ENCODE results near the gene KPNA6. TPM values are rescaled to one million over a fixed set of nuclear protein-coding genes. Genes with fewer than 3 reads are reported as not detected.

The KPNA6 gene
- total RNA-seq, 3 donors from 2014 or later (not counting 1 experiment from before 2014, with no cell fraction given): 48.6 to 59.0 (median 52.8) TPM

DNA sequence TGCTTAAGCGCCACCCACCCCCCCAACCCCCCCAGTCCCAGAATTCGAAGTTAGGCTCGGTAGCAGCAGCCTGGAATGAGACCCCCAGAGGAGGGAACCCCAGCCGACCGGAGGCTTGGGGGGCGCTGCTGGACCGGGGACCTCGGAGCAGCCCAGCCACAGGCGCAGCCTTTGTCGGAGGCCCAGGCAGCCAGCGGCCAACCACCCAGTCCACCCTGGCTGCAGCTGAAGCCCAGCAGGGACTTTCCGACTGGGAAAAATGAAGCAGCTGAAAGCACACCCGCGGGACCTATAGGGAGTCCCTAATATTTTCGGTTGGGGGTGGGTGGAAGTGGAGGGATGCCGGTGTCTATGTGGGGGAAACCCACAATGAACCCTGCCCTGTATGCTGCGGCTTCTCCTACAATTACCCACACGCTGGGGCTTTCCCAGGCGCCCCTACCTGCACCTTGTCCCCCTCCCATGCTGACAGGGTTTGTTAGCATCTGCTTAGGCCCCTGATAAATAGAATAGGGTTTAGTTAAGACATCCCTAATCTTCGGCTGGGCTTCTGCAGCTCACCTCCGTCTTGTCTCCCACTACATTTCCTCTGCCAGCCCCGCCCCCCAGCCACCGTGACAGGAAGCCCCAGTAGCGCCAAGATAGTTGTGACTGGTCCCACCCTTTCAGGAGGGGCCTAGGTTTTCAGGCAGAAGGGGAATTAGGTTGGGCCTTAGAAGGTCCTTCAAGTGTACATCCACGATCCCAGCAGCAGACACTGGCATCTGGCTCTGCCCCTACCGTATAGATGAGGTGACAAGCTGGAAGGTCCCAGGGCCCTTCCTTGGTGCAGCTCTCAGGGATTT, 93.4 kb downstream of the KPNA6 start:
- no peaks in the 10 kb centered on the region for H3K9me3 ChIP-seq (ENCODE audit: control insufficient read depth, insufficient read depth, low read length)
- H3K27ac ChIP-seq (ENCODE audit: low read length): peak overlapping the region; percentile 93
- intact Hi-C loops (cut with micrococcal nuclease): loop anchor here (1.0 to 5.0 kb wide), 4 partner anchors 21 to 211 kb away; partner anchors contain the start of genes EIF3I, TMEM234, TMEM39B and TXLNA
- peaks cover 69% of the 10 kb centered on the region for H3K4me1 ChIP-seq (ENCODE audit: control insufficient read depth, insufficient read depth, low read length)
- H3K27me3 Mint-ChIP-seq (ENCODE audit: low read depth in 2 of 2): no peaks in the 10 kb centered on the region
- peak overlapping the region; percentile 95 for H3K4me3 Mint-ChIP-seq
- TF ChIP-seq, protein P1, sequence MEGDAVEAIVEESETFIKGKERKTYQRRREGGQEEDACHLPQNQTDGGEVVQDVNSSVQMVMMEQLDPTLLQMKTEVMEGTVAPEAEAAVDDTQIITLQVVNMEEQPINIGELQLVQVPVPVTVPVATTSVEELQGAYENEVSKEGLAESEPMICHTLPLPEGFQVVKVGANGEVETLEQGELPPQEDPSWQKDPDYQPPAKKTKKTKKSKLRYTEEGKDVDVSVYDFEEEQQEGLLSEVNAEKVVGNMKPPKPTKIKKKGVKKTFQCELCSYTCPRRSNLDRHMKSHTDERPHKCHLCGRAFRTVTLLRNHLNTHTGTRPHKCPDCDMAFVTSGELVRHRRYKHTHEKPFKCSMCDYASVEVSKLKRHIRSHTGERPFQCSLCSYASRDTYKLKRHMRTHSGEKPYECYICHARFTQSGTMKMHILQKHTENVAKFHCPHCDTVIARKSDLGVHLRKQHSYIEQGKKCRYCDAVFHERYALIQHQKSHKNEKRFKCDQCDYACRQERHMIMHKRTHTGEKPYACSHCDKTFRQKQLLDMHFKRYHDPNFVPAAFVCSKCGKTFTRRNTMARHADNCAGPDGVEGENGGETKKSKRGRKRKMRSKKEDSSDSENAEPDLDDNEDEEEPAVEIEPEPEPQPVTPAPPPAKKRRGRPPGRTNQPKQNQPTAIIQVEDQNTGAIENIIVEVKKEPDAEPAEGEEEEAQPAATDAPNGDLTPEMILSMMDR (IDR thresholded peaks at IDR 0.05): no peak
- H3K4me1 Mint-ChIP-seq: peaks cover 52 to 69% of the 10 kb centered on the region in 2 donors
- peak; percentile 56 to 74 (median 70) for ATAC-seq
- peak overlapping the region; percentile 71 for H3K4me3 ChIP-seq (ENCODE audit: low read length)
- peaks cover 16% of the 10 kb centered on the region for H3K36me3 ChIP-seq (ENCODE audit: control insufficient read depth, insufficient read depth, low read length)
- H3K9me3 Mint-ChIP-seq: no peaks in the 10 kb centered on the region
- peak overlapping the region; percentile 93 to 98 for H3K27ac Mint-ChIP-seq
- H3K36me3 Mint-ChIP-seq: no peaks in the 10 kb centered on the region
- peak; percentile 75 to 89 for DNase-seq
- under 1% methylated on average over 23 of the region's 26 CpGs for WGBS (ENCODE audit: insufficient coverage)
- no peaks in the 10 kb centered on the region for H3K27me3 ChIP-seq (ENCODE audit: control insufficient read depth, insufficient read depth, low read length)

DNA sequence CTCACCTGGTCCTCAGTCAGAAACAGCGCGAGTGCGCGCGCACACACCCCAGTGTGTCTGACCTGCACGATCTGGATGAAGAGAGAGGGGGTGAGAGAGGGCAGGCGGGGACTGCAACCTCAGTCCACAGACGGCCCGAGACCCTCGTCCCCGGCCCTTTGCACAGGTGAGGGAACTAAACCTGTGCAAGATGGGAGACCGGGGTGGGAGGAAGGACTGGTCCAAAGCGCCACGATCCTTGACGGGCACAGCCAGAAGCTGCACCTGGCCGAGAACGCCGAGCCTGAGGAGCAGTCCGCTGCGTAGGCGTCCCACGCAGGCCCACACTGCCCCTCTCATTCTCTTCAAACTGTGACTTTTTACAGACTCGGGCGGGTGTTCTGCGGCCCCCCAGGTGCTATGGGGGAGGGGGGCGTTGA, 97.1 kb downstream of the KPNA6 start:
- Histone ChIP-seq H3K4me3 (ENCODE audit: low read length) (peak overlapping the region; percentile 64), H3K27me3 (ENCODE audit: control insufficient read depth, insufficient read depth, low read length) (no peaks in the 10 kb centered on the region), H3K36me3 (ENCODE audit: control insufficient read depth, insufficient read depth, low read length) (peaks cover 9% of the 10 kb centered on the region), H3K27ac (ENCODE audit: low read length) (peak overlapping the region; percentile 50), H3K9me3 (ENCODE audit: control insufficient read depth, insufficient read depth, low read length) (no peaks in the 10 kb centered on the region), H3K4me1 (ENCODE audit: control insufficient read depth, insufficient read depth, low read length) (peaks cover 59% of the 10 kb centered on the region)
- Mint-ChIP-seq H3K9me3 (no peaks in the 10 kb centered on the region), H3K27ac (peak overlapping the region; percentile 93 to 98), H3K27me3 (ENCODE audit: low read depth in 2 of 2) (no peaks in the 10 kb centered on the region), H3K36me3 (no peaks in the 10 kb centered on the region), H3K4me3 (peak overlapping the region; percentile 85), H3K4me1 (peaks cover 37 to 52% of the 10 kb centered on the region in 2 donors)
- 80% methylated on average over 26 of the region's 26 CpGs for WGBS (ENCODE audit: insufficient coverage)
- intact Hi-C loops (cut with micrococcal nuclease): loop anchor here (5.0 kb wide), 1 partner anchor 207 kb away; no protein-coding TSS in a partner anchor
- ATAC-seq (no peak), DNase-seq (no peak)
- TF ChIP-seq, protein P1 (IDR thresholded peaks at IDR 0.05): no peak

DNA sequence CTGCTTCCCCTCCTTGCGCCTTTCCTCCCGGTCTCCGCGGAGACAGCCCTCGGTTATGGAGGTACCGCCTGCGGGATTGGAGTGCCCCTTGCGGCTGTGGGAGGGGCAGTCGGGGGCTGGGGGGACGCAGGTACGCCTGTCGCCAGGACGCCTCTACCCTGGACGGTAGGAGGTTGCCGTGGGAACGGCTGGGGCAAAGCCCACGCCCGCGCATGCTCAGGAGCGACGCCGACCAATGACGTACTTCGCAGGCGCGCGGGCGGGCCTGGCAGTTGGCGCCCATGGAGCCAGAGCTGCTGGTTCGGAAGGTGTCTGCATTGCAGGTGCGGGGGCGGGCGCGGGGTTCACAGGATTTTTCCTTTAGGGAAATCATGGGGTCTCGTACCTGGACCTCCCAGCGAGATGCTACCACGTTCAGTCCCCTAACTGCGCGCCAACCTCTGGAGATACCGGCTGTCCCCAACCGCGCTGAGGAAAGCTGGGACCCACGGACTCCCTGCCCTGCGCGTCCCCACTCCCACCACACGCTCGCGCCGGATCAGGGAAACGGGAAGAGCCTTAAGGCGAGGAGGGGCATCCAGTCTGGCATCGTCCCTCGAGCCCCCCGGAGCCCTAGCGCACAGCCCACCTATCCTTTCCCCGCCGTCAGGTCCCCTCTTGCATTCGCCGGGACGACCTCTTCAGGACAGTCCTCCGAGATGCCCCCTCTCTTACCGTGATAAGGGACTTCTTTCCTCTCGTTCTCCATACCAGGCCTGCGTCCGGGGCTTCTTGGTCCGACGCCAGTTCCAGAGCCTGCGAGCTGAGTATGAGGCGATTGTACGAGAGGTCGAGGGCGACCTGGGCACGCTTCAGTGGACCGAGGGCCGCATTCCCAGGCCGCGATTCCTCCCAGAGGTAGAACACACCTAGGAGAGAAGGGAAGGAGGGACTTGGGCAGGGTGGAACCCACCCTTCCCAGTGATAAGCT, 97.8 kb downstream of the KPNA6 start, which contains the start of gene IQCC:
Gene IQCC, plus strand, starts transcription at position 271 of the 970 bp plus-strand sequence. Its CDS starts 11 bp downstream, at position 282.
- H3K4me1 Mint-ChIP-seq: peaks cover 32 to 45% of the 10 kb centered on the region in 2 donors
- 5% methylated on average over 77 of the region's 77 CpGs for WGBS (ENCODE audit: insufficient coverage)
- no peaks in the 10 kb centered on the region for H3K9me3 ChIP-seq (ENCODE audit: control insufficient read depth, insufficient read depth, low read length)
- peaks cover 51% of the 10 kb centered on the region for H3K4me1 ChIP-seq (ENCODE audit: control insufficient read depth, insufficient read depth, low read length)
- intact Hi-C loops (cut with micrococcal nuclease): no loop called here
- no peaks in the 10 kb centered on the region for H3K27me3 Mint-ChIP-seq (ENCODE audit: low read depth in 2 of 2)
- peak within 1 kb of the TSS; percentile 50 for H3K27ac ChIP-seq (ENCODE audit: low read length)
- H3K36me3 Mint-ChIP-seq: no peaks in the 10 kb centered on the region
- peak within 1 kb of the TSS; percentile 93 to 98 for H3K27ac Mint-ChIP-seq
- peak; percentile 66 to 78 (median 74) for ATAC-seq
- H3K4me3 ChIP-seq (ENCODE audit: low read length): peak within 1 kb of the TSS; percentile 64
- peak within 1 kb of the TSS; percentile 85 for H3K4me3 Mint-ChIP-seq
- H3K27me3 ChIP-seq (ENCODE audit: control insufficient read depth, insufficient read depth, low read length): no peaks in the 10 kb centered on the region
- no peaks in the 10 kb centered on the region for H3K9me3 Mint-ChIP-seq
- TF ChIP-seq, protein P1 (IDR thresholded peaks at IDR 0.05): no peak
- peaks cover 9% of the 10 kb centered on the region for H3K36me3 ChIP-seq (ENCODE audit: control insufficient read depth, insufficient read depth, low read length)
- peak; percentile 83 to 95 for DNase-seq

Data from natural killer cell (primary cell).